SK-N-SH treated with all-trans-retinoic acid at 6 μM for 48 hours (cell line): Measurements from ENCODE around the gene GCSAML.

Experiments
- ATAC-seq: fragments of 200-7000 bp; cut with Tn5 transposase; 3 replicates; pipeline ENCODE4 v1.9.1; 2020; ENCODE audit warnings: mild to moderate bottlenecking, moderate library complexity
- ARNTL ChIP-seq: fragments of 450-650 bp; formaldehyde crosslinking; IDR thresholded peaks from 2 replicates; pipeline ENCODE4 v1.5.0; 2020; ENCODE audit warnings: low read depth, mild to moderate bottlenecking, moderate library complexity, borderline replicate concordance
- ESRRG ChIP-seq: fragments of 250-450 bp; sonication (Bioruptor Pico); IDR thresholded peaks from 2 replicates; pipeline ENCODE4 v1.6.1; 2021; ENCODE audit warnings: mild to moderate bottlenecking
- GLIS3 ChIP-seq: fragments of 250-450 bp; sonication (Bioruptor Pico); IDR thresholded peaks from 2 replicates; pipeline ENCODE4 v1.5.0; 2020; ENCODE audit warnings: mild to moderate bottlenecking, moderate library complexity
- ISL1 ChIP-seq: fragments of 250-450 bp; sonication (Bioruptor Pico); IDR thresholded peaks from 2 replicates; pipeline ENCODE4 v2.1.2; 2022; ENCODE audit warnings: mild to moderate bottlenecking, moderate library complexity
- OSR1 ChIP-seq: fragments of 250-450 bp; sonication (Bioruptor Pico); IDR thresholded peaks from 2 replicates; pipeline ENCODE4 v1.8.0; 2022; ENCODE audit warnings: moderate library complexity, mild to moderate bottlenecking, inconsistent platforms
- PPARA ChIP-seq: fragments of 250-450 bp; sonication (Bioruptor Pico); IDR thresholded peaks from 2 replicates; pipeline ENCODE4 v1.5.0; 2020; ENCODE audit warnings: mild to moderate bottlenecking, borderline replicate concordance
- RARB ChIP-seq: fragments of 250-450 bp; sonication (Bioruptor Pico); IDR thresholded peaks from 2 replicates; pipeline ENCODE4 v1.8.0; 2021; ENCODE audit warnings: mild to moderate bottlenecking, moderate library complexity
- SNAI2 ChIP-seq: fragments of 250-450 bp; sonication (Bioruptor Pico); IDR thresholded peaks from 2 replicates; pipeline ENCODE4 v1.5.0; 2020; ENCODE audit warnings: mild to moderate bottlenecking, moderate library complexity
- TCF4 ChIP-seq: fragments of 250-450 bp; sonication (Bioruptor Pico); IDR thresholded peaks from 2 replicates; pipeline ENCODE4 v1.8.0; 2021; ENCODE audit warnings: mild to moderate bottlenecking, moderate library complexity, borderline replicate concordance
- TOX ChIP-seq: fragments of 250-450 bp; sonication (Bioruptor Pico); IDR thresholded peaks from 2 replicates; pipeline ENCODE4 v1.8.0; 2021; ENCODE audit warnings: mild to moderate bottlenecking, moderate library complexity, borderline replicate concordance
- ZC3H10 ChIP-seq: fragments of 250-450 bp; sonication (Bioruptor Pico); IDR thresholded peaks from 2 replicates; pipeline ENCODE4 v1.5.1; 2021; ENCODE audit warnings: mild to moderate bottlenecking, moderate library complexity
- ZFP3 ChIP-seq: fragments of 250-450 bp; sonication (Bioruptor Pico); IDR thresholded peaks from 2 replicates; pipeline ENCODE4 v1.5.0; 2020; ENCODE audit warnings: mild to moderate bottlenecking, moderate library complexity
- ZFP30 ChIP-seq: fragments of 450-650 bp; formaldehyde crosslinking; IDR thresholded peaks from 2 replicates; pipeline ENCODE4 v1.5.0; 2022; ENCODE audit warnings: mild to moderate bottlenecking, moderate library complexity
- ZNF565 ChIP-seq: fragments of 450-650 bp; formaldehyde crosslinking; conservative IDR thresholded peaks from 2 replicates; pipeline ENCODE4 v1.5.0; 2020; ENCODE audit warnings: low read depth, mild to moderate bottlenecking, moderate library complexity
- ZNF70 ChIP-seq: fragments of 450-650 bp; formaldehyde crosslinking; IDR thresholded peaks from 2 replicates; pipeline ENCODE4 v1.5.0; 2020; ENCODE audit warnings: mild to moderate bottlenecking, moderate library complexity
- ZNF8 ChIP-seq: fragments of 450-650 bp; formaldehyde crosslinking; IDR thresholded peaks from 2 replicates; pipeline ENCODE4 v1.5.0; 2020; ENCODE audit warnings: mild to moderate bottlenecking, moderate library complexity
- TF ChIP-seq, protein P1 (sequence below): fragments of 250-450 bp; sonication (Bioruptor Pico); IDR thresholded peaks from 2 replicates; pipeline ENCODE4 v1.5.0; 2020; ENCODE audit warnings: mild to moderate bottlenecking, moderate library complexity
- TF ChIP-seq, protein P2 (sequence below): fragments of 250-450 bp; sonication (Bioruptor Pico); IDR thresholded peaks from 2 replicates; pipeline ENCODE4 v1.5.1; 2021; ENCODE audit warnings: mild to moderate bottlenecking, moderate library complexity

Gene GCSAML

DNA sequence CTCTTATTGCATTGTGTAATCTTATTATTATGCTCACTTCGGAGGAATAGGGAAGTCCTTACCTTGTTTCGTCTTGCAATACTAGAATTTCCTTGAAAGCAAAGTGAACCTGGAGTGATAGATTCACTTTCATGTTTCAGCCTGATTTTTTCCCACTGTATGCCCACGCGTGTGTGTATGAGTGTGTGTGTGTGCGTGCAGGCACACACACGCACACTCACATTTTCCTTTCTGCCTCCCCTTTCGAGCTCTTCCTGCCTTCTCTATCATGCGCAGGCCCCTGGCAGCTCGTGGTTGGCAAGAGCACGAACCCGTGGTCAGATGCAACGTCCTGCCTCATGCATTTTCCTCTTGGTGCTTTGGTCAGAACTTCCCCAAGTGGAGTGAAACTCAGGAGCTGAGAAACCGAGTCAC lies at the start of gene GCSAML:
Gene GCSAML (plus strand): TSS at position 366 of the 414 bp plus-strand sequence. CDS start 58 bp downstream, outside the sequence.
- ATAC-seq: no peak
- TF ChIP-seq ISL1 (CRISPR knock-in tag) (no peak), ZNF565 (CRISPR knock-in tag) (no peak), TCF4 (CRISPR knock-in tag) (no peak), SNAI2 (no peak), ZC3H10 (CRISPR knock-in tag) (no peak), ZFP30 (CRISPR knock-in tag) (no peak), ARNTL (no peak), ZNF8 (CRISPR knock-in tag) (no peak), TOX (CRISPR knock-in tag) (no peak), ESRRG (CRISPR knock-in tag) (no peak), OSR1 (no peak), PPARA (CRISPR knock-in tag) (no peak), ZNF70 (CRISPR knock-in tag) (no peak), RARB (CRISPR knock-in tag) (no peak)
- TF ChIP-seq, protein P1, sequence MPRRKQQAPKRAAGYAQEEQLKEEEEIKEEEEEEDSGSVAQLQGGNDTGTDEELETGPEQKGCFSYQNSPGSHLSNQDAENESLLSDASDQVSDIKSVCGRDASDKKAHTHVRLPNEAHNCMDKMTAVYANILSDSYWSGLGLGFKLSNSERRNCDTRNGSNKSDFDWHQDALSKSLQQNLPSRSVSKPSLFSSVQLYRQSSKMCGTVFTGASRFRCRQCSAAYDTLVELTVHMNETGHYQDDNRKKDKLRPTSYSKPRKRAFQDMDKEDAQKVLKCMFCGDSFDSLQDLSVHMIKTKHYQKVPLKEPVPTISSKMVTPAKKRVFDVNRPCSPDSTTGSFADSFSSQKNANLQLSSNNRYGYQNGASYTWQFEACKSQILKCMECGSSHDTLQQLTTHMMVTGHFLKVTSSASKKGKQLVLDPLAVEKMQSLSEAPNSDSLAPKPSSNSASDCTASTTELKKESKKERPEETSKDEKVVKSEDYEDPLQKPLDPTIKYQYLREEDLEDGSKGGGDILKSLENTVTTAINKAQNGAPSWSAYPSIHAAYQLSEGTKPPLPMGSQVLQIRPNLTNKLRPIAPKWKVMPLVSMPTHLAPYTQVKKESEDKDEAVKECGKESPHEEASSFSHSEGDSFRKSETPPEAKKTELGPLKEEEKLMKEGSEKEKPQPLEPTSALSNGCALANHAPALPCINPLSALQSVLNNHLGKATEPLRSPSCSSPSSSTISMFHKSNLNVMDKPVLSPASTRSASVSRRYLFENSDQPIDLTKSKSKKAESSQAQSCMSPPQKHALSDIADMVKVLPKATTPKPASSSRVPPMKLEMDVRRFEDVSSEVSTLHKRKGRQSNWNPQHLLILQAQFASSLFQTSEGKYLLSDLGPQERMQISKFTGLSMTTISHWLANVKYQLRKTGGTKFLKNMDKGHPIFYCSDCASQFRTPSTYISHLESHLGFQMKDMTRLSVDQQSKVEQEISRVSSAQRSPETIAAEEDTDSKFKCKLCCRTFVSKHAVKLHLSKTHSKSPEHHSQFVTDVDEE: no peak
- TF ChIP-seq, protein P2, sequence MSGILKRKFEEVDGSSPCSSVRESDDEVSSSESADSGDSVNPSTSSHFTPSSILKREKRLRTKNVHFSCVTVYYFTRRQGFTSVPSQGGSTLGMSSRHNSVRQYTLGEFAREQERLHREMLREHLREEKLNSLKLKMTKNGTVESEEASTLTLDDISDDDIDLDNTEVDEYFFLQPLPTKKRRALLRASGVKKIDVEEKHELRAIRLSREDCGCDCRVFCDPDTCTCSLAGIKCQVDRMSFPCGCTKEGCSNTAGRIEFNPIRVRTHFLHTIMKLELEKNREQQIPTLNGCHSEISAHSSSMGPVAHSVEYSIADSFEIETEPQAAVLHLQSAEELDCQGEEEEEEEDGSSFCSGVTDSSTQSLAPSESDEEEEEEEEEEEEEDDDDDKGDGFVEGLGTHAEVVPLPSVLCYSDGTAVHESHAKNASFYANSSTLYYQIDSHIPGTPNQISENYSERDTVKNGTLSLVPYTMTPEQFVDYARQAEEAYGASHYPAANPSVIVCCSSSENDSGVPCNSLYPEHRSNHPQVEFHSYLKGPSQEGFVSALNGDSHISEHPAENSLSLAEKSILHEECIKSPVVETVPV: no peak
- TF ChIP-seq, all 23 proteins: peak for 0

DNA sequence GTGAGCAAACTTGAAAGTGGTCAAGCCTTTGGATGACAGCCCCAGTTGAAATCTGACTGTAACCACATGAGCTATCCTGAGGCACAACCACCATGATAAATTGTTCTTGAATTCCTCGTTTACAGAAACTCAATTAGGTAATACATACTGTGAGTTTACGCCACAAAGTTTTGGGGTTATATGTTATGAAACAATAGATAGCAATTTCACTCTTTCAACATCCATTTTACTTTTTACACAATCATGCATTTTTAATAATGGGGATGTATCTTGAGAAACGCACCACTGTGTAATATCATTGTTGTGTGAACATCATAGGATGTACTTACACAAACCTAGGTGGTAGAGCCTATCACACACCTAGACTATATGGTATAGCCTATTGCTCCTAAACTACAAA lies 48.1 kb upstream of the GCSAML start:
- no peak for TF ChIP-seq TCF4 (CRISPR knock-in tag)
- TF ChIP-seq, all 23 proteins: peak for 0
- no peak for ATAC-seq

DNA sequence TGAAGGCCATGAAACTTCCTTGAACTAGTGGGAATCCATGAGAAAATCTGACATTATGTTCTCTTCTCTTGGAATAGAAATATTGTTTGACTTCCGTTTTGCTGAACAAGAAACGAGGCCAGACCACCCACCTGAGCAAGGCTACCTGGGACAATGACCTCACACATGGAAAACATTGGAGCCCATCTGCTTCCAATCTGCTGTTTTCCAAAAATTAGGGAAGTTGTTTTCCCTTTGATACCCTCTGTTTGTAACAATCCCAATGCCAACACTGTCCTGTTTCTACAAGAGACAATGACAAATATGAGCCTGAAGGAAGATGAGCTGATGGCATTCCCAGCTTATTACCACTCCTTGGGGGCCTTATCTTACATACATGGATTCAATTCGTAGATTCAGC lies 42.1 kb upstream of the GCSAML start:
- TF ChIP-seq ZFP3 (CRISPR knock-in tag): no peak
- no peak for ATAC-seq

DNA sequence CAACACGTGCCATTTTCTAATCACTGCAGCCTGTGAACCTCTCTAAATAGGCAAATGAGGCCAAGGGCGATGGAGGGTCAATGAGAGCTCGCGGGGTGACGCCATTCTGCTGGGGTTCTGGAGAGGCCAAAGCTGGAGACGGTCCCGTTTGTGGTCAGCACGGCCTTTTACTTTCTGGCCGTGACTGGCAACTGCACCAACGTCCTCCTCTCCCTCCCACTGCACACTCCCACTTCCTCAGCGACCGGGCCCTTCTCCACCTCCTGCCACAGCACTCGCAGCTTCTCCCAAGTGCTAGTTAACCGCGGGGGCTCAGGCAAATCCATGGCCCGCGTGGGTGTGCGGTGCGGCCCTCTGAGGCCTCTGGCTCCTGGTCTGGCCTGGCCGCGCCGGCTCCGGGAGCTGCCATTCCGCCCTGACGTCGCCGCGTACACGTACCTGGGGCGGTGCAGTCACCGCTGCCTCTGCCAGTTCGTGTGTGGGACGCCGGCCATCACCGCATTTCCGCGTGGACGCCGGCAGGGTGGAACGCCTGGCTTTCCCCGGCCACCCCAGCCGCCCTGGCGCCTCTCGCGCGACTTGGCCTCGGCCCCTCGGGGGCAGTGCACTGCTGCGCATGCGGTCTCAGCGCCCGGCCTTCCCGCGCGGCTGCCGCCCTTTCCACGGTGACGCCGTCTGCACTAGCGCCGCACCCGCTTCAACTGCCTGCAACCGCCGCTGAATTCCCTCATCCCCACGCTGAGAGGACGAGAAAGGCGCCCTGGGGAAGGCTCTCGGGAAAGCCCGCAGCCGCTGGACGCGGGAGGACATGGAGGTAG lies 30.9 kb upstream of the GCSAML start:
- no peak for ATAC-seq
- no peak for TF ChIP-seq ESRRG (CRISPR knock-in tag)
- TF ChIP-seq ZFP3 (CRISPR knock-in tag): no peak
- TF ChIP-seq ARNTL: no peak
- TF ChIP-seq, protein P1: no peak
- TF ChIP-seq ZNF8 (CRISPR knock-in tag): no peak
- TF ChIP-seq PPARA (CRISPR knock-in tag): no peak
- no peak for TF ChIP-seq ZNF70 (CRISPR knock-in tag)
- TF ChIP-seq RARB (CRISPR knock-in tag): no peak
- TF ChIP-seq, protein P2: no peak
- no peak for TF ChIP-seq ZNF565 (CRISPR knock-in tag)
- TF ChIP-seq OSR1: no peak
- no peak for TF ChIP-seq GLIS3 (CRISPR knock-in tag)
- no peak for TF ChIP-seq TOX (CRISPR knock-in tag)
